Mucosa of rectum (tissue), 2 donors: ENCODE results near the gene ASIC2.

Experiments used
- H3K27ac ChIP-seq, 2 donors: one replicate each; pipeline ENCODE4 v1.7.0; 2013; ENCODE audit warnings: inconsistent platforms in 2 of 2, low read depth in 2 of 2, low read length in 2 of 2
- H3K27me3 ChIP-seq, 2 donors: one replicate each; pipeline ENCODE4 v1.7.0; 2013; ENCODE audit warnings: low read length in 2 of 2; ENCODE audit not compliant: control insufficient read depth in 2 of 2, insufficient read depth in 2 of 2
- H3K36me3 ChIP-seq, 2 donors: one replicate each; pipeline ENCODE4 v1.7.0; 2013; ENCODE audit warnings: low read length in 2 of 2; ENCODE audit not compliant: control insufficient read depth in 2 of 2, insufficient read depth in 2 of 2
- H3K4me1 ChIP-seq, 2 donors: one replicate each; pipeline ENCODE4 v1.7.0; 2013; ENCODE audit warnings: low read length in 2 of 2, mild to moderate bottlenecking in 1 of 2; ENCODE audit not compliant: control insufficient read depth in 2 of 2, insufficient read depth in 2 of 2
- H3K4me3 ChIP-seq, 2 donors: one replicate each; pipeline ENCODE4 v1.7.0; 2013; ENCODE audit warnings: low read length in 2 of 2
- H3K9ac ChIP-seq, 2 donors: one replicate each; pipeline ENCODE4 v1.7.0; 2013; ENCODE audit warnings: low read length in 2 of 2, low read depth in 1 of 2, mild to moderate bottlenecking in 1 of 2
- H3K9me3 ChIP-seq, 2 donors: one replicate each; pipeline ENCODE4 v1.7.0; 2013; ENCODE audit warnings: low read length in 2 of 2; ENCODE audit not compliant: control insufficient read depth in 2 of 2
- donor health status: healthy.
- donor health status: Normal muscosa, but diverticular disease.

Gene ASIC2

GRCh38 chr17:33040461-33040860, 252.6 kb downstream of the ASIC2 start:
- Histone ChIP-seq H3K4me3 (no peak overlapping the region), H3K27ac (no peak overlapping the region), H3K9ac (no peak overlapping the region), H3K9me3 (no peaks in the 10 kb centered on the region), H3K36me3 (no peaks in the 10 kb centered on the region), H3K4me1 (peaks cover 0 to 2% of the 10 kb centered on the region in 2 donors), H3K27me3 (peaks cover 0 to 3% of the 10 kb centered on the region in 2 donors)

GRCh38 chr17:33039874-33040273, 253.2 kb downstream of the ASIC2 start:
- peaks cover 0 to 2% of the 10 kb centered on the region in 2 donors for H3K4me1 ChIP-seq
- H3K27me3 ChIP-seq = peaks cover 0 to 3% of the 10 kb centered on the region in 2 donors
- no peaks in the 10 kb centered on the region for H3K36me3 ChIP-seq
- no peaks in the 10 kb centered on the region for H3K9me3 ChIP-seq
- no peak overlapping the region for H3K4me3 ChIP-seq
- H3K9ac ChIP-seq = no peak overlapping the region
- no peak overlapping the region for H3K27ac ChIP-seq

- Histone ChIP-seq H3K27ac (no peak overlapping the region), H3K9ac (no peak overlapping the region), H3K9me3 (no peaks in the 10 kb centered on the region)
Measured at GRCh38 chr17:33038740-33039139, 254.4 kb downstream of the ASIC2 start.

GRCh38 chr17:33033176-33033575, 259.9 kb downstream of the ASIC2 start:
- Histone ChIP-seq H3K4me1 (no peaks in the 10 kb centered on the region), H3K9ac (no peak overlapping the region), H3K36me3 (no peaks in the 10 kb centered on the region), H3K27me3 (no peaks in the 10 kb centered on the region), H3K9me3 (no peaks in the 10 kb centered on the region), H3K4me3 (no peak overlapping the region), H3K27ac (no peak overlapping the region)

More at GRCh38 chr17:33038740-33039139, 254.4 kb downstream of the ASIC2 start:
- Histone ChIP-seq H3K4me3 (no peak overlapping the region), H3K36me3 (no peaks in the 10 kb centered on the region), H3K4me1 (peaks cover 0 to 2% of the 10 kb centered on the region in 2 donors), H3K27me3 (peaks cover 0 to 3% of the 10 kb centered on the region in 2 donors)

- Histone ChIP-seq H3K27ac (no peak overlapping the region), H3K4me1 (no peaks in the 10 kb centered on the region), H3K9me3 (no peaks in the 10 kb centered on the region), H3K36me3 (no peaks in the 10 kb centered on the region), H3K9ac (no peak overlapping the region), H3K27me3 (peaks cover 0 to 3% of the 10 kb centered on the region in 2 donors), H3K4me3 (no peak overlapping the region)
Measured at GRCh38 chr17:33028778-33029177, 264.3 kb downstream of the ASIC2 start.

- Histone ChIP-seq H3K4me3 (no peak overlapping the region), H3K36me3 (no peaks in the 10 kb centered on the region), H3K9me3 (no peaks in the 10 kb centered on the region), H3K4me1 (no peaks in the 10 kb centered on the region), H3K27ac (no peak overlapping the region), H3K9ac (no peak overlapping the region), H3K27me3 (peaks cover 0 to 3% of the 10 kb centered on the region in 2 donors)
Measured at GRCh38 chr17:33028061-33028460, 265.0 kb downstream of the ASIC2 start.

GRCh38 chr17:33024688-33025486, 268.2 kb downstream of the ASIC2 start:
- Histone ChIP-seq H3K4me3 (no peak overlapping the region), H3K27ac (no peak overlapping the region), H3K9me3 (no peaks in the 10 kb centered on the region), H3K27me3 (peaks cover 0 to 3% of the 10 kb centered on the region in 2 donors), H3K4me1 (no peaks in the 10 kb centered on the region), H3K9ac (no peak overlapping the region), H3K36me3 (no peaks in the 10 kb centered on the region)

GRCh38 chr17:33023790-33024189, 269.3 kb downstream of the ASIC2 start:
- peaks cover 0 to 3% of the 10 kb centered on the region in 2 donors for H3K27me3 ChIP-seq
- no peaks in the 10 kb centered on the region for H3K36me3 ChIP-seq
- no peak overlapping the region for H3K4me3 ChIP-seq
- no peak overlapping the region for H3K9ac ChIP-seq
- no peak overlapping the region for H3K27ac ChIP-seq
- no peaks in the 10 kb centered on the region for H3K4me1 ChIP-seq
- no peaks in the 10 kb centered on the region for H3K9me3 ChIP-seq

- Histone ChIP-seq H3K9ac (no peak overlapping the region), H3K27ac (no peak overlapping the region), H3K4me1 (no peaks in the 10 kb centered on the region), H3K27me3 (no peaks in the 10 kb centered on the region), H3K4me3 (no peak overlapping the region), H3K36me3 (no peaks in the 10 kb centered on the region), H3K9me3 (no peaks in the 10 kb centered on the region)
Measured at GRCh38 chr17:33021731-33022408, 271.2 kb downstream of the ASIC2 start.

- Histone ChIP-seq H3K27ac (no peak overlapping the region), H3K9ac (no peak overlapping the region), H3K4me1 (no peaks in the 10 kb centered on the region), H3K9me3 (no peaks in the 10 kb centered on the region), H3K4me3 (no peak overlapping the region), H3K36me3 (no peaks in the 10 kb centered on the region), H3K27me3 (no peaks in the 10 kb centered on the region)
Measured at GRCh38 chr17:33019161-33019890, 273.8 kb downstream of the ASIC2 start.
